Dermis microvascular lymphatic vessel endothelial cell (primary cell): Measurements from ENCODE around the gene SMIM8. TPM values are rescaled to one million over a fixed set of nuclear protein-coding genes. Genes with fewer than 3 reads are reported as not detected.
"Not testable (repeated sequence)": the region's sequence is repeated elsewhere in the genome, so short reads cannot be mapped to it uniquely, and the experiment has no call there.

Experiments used
- DNase-seq, 2 donors: peaks; one replicate each; pipeline versions ENCODE4 v3.0.0 to v3.0.0-alpha.2; 2010; ENCODE audit warnings: low read depth in 2 of 2
- total RNA-seq: library from RNA; depleted of rRNA; stranded (reverse); fragments of >200 nt; gene quantifications from 2 replicates; pipeline ENCODE4 v1.2.1, GENCODE V29; 2014

Gene SMIM8, protein sequence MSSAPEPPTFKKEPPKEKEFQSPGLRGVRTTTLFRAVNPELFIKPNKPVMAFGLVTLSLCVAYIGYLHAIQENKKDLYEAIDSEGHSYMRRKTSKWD
- total RNA-seq: 2.2 and 2.5 TPM in 2 replicates

DNA sequence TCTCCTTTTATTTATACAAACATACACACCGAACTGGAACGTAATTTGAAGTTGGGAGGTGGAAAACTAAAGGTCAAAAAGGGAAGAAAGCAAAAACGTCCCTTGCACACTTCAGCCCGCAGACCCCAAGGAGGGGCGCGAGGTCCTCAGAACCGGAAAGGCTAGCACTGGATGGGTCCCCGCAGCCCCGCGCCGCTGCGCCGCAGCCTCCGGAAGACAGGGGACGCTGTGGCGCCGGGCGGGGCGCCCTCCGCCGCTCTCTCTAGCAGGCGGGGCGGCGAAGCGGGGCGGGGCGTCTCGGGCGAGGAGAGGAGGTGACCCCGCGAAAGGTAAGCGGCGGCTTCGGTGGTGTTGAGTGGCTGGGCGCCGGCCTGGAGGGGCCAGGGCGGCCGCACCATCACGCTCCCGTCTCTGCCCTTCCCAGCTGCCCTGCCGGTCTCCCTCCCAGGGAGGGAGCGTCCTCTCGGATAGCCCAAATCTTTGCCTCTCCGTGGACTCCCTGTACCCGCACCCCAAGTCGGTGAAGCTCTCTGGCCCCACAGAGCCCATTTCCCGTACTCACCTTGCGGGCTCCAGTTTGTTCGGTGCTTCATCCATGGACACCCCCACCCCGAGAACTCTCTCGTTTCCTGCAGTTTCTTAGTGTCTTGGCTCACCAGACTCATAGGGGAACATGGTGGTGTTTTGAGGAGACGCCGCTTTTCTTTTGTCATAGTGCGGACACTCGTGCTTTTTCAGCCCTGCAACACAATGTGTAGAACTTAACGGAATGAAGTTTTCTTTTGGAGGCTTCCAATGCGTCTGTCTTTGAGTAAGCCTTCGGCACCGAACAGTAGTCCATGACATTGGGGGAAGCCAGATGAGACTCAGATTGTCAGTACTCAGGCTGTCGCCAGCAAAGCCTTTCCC is at the start of gene SMIM8:
TSS of gene SMIM8 (plus strand) at position 285 of the 909 bp plus-strand sequence. CDS start 14,444 bp downstream, outside the sequence.
- DNase-seq: peak; percentile 31 to 82

- no peak for DNase-seq
Observed at GRCh38 chr6:87274660-87275274, 47.6 kb upstream of the SMIM8 start.

- no peak for DNase-seq
Observed at GRCh38 chr6:87276624-87277023, 45.8 kb upstream of the SMIM8 start.

DNA sequence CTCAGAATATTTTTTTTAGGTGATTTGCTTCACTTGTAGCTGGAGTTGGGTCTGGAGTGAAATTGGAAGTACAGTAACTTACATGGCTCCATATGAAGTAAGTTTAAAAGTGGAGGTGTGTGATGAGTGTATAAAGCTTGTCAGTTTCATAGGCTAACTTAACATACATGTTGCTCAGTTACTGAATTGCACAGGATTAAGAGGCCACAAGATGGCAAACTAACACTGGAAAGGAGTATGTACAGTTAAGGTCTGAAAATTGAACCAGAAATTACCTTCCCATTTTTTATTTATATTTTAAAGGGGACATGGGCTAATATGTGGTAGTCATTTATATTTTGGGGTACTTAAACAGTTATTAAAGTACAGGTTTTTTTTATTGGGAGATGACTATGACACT is 45.3 kb upstream of the SMIM8 start:
- DNase-seq: peak in 1 of 2 donors; percentile 44

- DNase-seq: no peak
Observed at GRCh38 chr6:87279196-87279595, 43.2 kb upstream of the SMIM8 start.

DNA sequence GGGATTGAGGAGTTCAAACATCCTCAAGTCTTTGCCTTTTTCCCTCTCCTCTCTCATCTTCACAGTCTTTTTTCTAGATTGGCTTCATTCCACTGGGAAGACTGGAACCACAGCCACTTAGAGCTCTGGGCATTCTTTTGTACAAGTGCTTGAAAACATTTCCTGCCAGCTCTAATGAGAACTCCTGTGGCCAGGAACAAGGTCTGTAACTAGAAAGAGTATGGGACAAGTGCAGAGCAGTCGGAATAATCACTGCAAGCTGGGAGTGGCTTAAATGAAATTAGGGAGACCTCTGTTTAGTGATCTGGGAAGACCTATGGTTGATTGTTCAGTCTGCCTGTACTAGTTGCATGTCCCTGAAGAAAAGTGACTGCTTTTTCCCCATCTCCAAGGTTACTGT is 41.0 kb upstream of the SMIM8 start:
- peak in 1 of 2 donors; percentile 15 for DNase-seq

DNA sequence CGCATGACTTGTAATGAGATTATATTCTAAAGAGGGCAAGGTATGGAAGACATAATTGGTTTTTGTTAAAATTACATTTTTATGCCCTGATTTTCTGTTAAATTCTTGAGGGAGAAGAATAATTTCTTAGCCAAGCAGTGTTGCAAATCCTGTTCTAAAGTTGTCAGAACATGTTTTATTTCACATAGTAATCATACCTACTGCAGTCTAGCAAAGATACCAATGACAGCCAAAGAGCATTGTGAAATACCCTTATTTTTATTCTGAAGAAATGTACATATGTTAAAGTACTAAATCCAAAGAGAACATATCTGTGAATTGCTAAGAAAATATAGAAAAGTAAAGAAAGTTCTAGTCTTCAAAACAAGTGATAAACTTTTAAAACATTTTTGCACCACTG is 39.6 kb upstream of the SMIM8 start:
- no peak for DNase-seq

- DNase-seq: no peak
Observed at GRCh38 chr6:87283461-87283860, 38.9 kb upstream of the SMIM8 start.

DNA sequence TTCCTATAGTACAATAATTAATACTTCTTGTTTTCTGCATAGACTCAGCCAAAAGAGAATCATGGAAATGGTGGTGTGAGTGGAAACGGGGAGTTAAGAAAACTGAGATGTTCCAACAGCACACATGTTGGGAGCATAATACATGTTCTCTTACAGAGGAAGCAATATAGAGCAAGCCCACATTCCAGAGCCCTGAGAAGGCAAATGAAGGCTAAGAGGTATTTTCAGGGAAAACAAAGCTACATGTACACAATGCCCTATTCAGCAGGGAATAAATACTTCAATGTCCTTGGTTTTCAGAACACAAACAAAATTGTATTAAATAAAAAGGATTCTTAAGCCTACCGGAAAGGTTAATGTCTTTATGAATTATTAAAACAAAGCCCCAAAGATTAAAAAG is 35.1 kb upstream of the SMIM8 start:
- peak in 1 of 2 donors; percentile 54 for DNase-seq

DNA sequence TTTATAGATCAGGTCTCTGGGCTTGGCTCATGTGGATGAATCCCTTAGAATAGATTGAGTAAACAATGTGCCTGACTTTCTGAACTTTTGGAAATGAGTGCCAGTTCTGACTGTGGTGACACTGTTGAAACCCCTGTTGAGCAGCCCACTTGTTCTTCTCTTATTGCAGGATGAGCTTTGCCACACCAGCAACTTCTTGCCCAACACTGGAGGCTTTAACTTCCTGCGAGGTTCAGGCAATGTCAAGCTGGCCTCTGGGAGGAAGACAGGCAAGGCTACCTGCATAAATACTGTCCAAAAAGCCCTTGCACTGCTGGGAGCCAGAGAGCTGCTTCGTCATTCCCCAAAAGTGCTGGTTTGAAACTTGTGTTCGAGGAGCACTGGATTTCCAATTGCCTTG is 32.8 kb upstream of the SMIM8 start:
- no peak for DNase-seq

DNA sequence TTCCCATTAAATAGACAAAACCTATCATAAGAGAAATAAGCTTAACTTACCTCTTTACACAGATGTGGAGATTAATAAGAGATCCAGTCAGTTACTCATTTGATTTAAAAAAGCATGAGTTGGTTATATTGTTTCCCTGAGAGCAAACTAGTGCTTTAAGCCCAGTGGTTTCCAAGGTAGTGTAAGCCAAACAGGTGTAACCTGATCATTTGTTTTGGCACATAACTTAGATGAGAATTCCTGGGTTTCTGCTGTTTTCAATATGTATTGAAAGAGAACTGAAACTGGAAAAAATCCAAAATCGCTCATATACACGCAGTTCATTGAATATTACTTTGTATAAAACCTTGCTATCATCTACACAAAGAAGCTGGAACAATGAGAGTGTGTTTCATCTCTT is 30.5 kb upstream of the SMIM8 start:
- DNase-seq: peak; percentile 21 to 44

DNA sequence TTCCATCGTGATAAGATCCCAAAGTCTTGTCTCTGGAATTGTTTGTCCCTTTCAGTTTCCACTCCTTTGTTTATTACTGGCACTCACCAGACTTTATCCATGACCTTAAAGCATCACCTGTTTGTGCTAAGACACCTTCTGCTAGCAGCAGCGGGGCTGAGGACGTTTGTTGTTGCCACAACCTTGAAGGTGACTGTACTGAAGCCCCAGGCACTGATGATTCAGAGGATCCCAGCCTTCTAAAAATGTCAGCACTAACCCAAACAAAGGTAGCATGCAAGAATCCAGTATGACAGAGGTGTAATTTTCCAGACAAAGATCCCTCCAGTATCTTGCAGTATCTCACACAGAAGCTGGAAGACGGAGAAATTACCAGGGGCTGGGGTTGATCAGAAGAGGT is 28.9 kb upstream of the SMIM8 start:
- DNase-seq: no peak

DNA sequence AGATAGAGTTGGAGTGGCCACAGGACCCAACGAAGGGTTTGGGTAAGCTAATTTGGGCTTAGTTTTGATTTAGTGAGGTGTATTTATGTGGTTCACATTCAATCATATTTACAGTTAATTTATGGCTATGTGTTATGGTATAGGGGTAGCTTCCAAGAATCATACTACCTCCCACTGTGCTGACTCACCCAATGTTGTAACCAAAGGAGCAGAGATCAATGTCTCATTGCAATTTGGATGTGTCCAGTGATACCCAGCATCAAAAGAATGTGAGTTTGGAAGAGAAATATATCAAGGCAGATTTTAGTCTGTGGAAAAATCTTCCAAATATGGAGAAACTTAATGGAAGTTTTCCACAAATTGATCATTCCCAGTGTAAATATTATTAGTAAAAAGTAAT is 25.3 kb upstream of the SMIM8 start:
- DNase-seq: no peak

DNA sequence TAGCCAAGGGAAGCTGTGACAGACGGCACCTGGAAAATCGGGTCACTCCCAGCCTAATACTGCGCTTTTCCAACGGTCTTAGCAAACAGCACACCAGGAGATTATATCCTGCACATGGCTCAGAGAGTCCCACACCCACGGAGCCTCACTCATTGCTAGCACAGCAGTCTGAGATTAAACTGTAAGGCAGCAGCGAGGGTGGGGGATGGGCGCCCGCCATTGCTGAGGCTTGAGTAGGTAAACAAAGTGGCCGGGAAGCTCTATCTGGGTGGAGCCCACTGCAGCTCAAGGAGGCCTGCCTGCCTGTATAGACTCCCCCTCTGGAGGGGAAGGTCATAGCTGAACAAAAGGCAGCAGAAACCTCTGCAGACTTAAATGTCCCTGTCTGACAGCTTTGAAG is 21.1 kb upstream of the SMIM8 start:
- DNase-seq: not testable (repeated sequence)

- DNase-seq: no peak
Observed at GRCh38 chr6:87308970-87309369, 13.4 kb upstream of the SMIM8 start.

DNA sequence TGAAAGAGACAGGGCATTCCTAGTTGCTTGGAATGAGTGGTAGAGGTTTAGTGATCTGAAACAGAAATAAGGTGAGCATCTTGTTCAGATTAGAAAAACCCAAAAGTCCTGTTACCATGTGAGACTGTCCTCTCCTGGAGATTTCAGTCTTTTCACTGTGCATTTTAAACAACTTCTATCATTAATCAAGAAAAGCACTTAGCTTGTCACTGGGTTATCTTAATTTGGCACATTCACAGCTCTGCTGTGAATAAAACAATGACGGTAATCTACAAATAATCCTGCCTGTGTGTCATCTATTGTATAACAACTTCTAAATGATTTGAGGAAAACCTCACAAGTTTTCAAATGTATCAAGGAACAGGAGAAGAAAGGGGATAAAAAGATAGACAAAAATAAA is 9.5 kb upstream of the SMIM8 start:
- no peak for DNase-seq

DNA sequence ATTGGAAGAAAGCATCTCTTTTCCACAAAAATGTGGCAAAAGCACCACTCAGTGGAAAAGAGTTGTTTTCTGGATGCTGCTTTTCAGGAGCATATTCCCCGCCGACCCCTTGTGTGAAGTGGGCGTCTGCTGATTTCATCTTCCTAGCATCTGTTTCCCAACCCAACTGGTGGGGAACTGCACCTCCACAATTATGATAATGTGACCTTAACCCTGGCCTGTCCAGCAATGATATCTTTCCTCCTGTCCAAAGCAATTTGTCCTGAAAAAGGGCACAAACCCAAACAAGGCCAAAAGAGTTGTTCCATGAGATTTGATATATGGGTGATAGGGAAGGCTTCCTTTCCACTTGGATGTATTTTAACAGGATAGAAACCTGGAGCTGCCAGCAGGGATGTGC is 7.3 kb upstream of the SMIM8 start:
- no peak for DNase-seq

GRCh38 chr6:87319271-87319987 is 3.0 kb upstream of the SMIM8 start:
- no peak for DNase-seq

GRCh38 chr6:87323880-87324279 is 1.5 kb downstream of the SMIM8 start:
- DNase-seq: not testable (repeated sequence)

DNA sequence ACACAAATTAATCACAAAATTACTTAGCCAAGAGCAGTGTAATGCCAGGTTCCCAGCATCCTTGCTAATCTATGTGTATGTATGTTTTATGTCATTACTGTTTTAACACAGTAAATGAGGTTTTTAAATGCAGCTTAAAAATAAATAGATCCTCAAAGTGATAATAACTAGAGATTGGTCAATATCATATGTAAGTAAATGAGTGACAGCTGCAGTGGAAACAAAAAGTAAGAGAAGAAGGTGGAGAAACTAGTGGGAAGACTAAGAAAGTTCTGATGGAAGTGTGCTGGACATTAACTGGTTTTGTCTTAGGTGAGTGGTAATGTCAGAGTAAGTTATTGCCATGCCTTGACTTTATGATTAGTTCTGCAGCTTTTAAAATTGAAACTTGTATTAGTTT is 8.6 kb downstream of the SMIM8 start:
- no peak for DNase-seq

GRCh38 chr6:87333033-87333432 is 10.6 kb downstream of the SMIM8 start:
- no peak for DNase-seq

GRCh38 chr6:87333591-87334181 is 11.3 kb downstream of the SMIM8 start:
- DNase-seq: peak in 1 of 2 donors; percentile 2
